ENCODE data around the gene CCND1. TPM values are rescaled to one million over a fixed set of nuclear protein-coding genes. Genes with fewer than 3 reads are reported as not detected.
A peak's percentile ranks its signal among the peaks of the same experiment; 100 is the strongest.

CCND1 gene
- total and polyA plus RNA-seq, 12 donors, result 12.1 to 149 (median 80.7) TPM

- peak overlapping the region in 3 of 5 donors; percentile 30 to 88 (median 58) for H3K27ac ChIP-seq
- TF ChIP-seq CTCF (IDR thresholded peaks at IDR 0.05) (no peak), POLR2A (IDR thresholded peaks at IDR 0.05) (peak in 1 of 2 donors; percentile 31)
- intact Hi-C loops (cut with DNase I), result loop anchor here (5.0 to 10.0 kb wide), 2 partner anchors 172 to 189 kb away; no protein-coding TSS in a partner anchor
- WGBS, 4 donors, result 0 to 7% (median 5%) methylated on average over 19 to 63 of the region's 63 CpGs
- DNase-seq, result peak; percentile 76 to 87 (median 84)
- peak overlapping the region in 3 of 4 donors; percentile 23 to 72 (median 34) for H3K4me3 ChIP-seq
- H3K27me3 ChIP-seq, result peaks cover 2% of the 10 kb centered on the region
- peaks cover 37 to 64% of the 10 kb centered on the region in 2 donors for H3K4me1 ChIP-seq (replicated peaks in 1 of 2)
- no peaks in the 10 kb centered on the region for H3K9me3 ChIP-seq (replicated peaks in 1 of 3)
- no peaks in the 10 kb centered on the region for H3K36me3 ChIP-seq (replicated peaks in 1 of 2)
These were observed 4.3 kb upstream of the CCND1 start for GRCh38 chr11:69636512-69637197.

- Histone ChIP-seq H3K4me3 (peak overlapping the region in 1 of 4 donors; percentile 72), H3K9me3 (replicated peaks in 1 of 3) (no peaks in the 10 kb centered on the region), H3K36me3 (replicated peaks in 1 of 2) (no peaks in the 10 kb centered on the region), H3K4me1 (replicated peaks in 1 of 2) (peaks cover 37 to 64% of the 10 kb centered on the region in 2 donors), H3K27me3 (peaks cover 2% of the 10 kb centered on the region), H3K27ac (peak overlapping the region in 3 of 5 donors; percentile 58 to 88 (median 75))
- intact Hi-C loops (cut with DNase I), result loop anchor here (5.0 to 10.0 kb wide), 2 partner anchors 173 to 190 kb away; no protein-coding TSS in a partner anchor
- TF ChIP-seq POLR2A (IDR thresholded peaks at IDR 0.05) (no peak), CTCF (IDR thresholded peaks at IDR 0.05) (no peak)
- DNase-seq, result no peak
- WGBS, 4 donors, result 13 to 37% (median 21%) methylated on average over 18 to 67 of the region's 67 CpGs
These were observed 3.6 kb upstream of the CCND1 start for GRCh38 chr11:69637198-69637940.

- Histone ChIP-seq H3K9me3 (replicated peaks in 1 of 3) (no peaks in the 10 kb centered on the region), H3K4me3 (peak overlapping the region in 2 of 4 donors; percentile 2 to 72), H3K36me3 (replicated peaks in 1 of 2) (no peaks in the 10 kb centered on the region), H3K27ac (peak overlapping the region; percentile 30 to 88 (median 75)), H3K4me1 (replicated peaks in 1 of 2) (peaks cover 37 to 69% of the 10 kb centered on the region in 2 donors), H3K27me3 (peaks cover 2% of the 10 kb centered on the region)
- TF ChIP-seq CTCF (IDR thresholded peaks at IDR 0.05) (no peak), POLR2A (IDR thresholded peaks at IDR 0.05) (peak in 1 of 2 donors; percentile 4)
- WGBS, 4 donors, result 1 to 4% (median 2%) methylated on average over 18 to 78 of the region's 78 CpGs
- intact Hi-C loops (cut with DNase I), result loop anchor here (5.0 to 10.0 kb wide), 2 partner anchors 173 to 191 kb away; no protein-coding TSS in a partner anchor
- DNase-seq, result peak; percentile 41 to 69 (median 61)
These were observed 2.8 kb upstream of the CCND1 start for GRCh38 chr11:69637941-69638871.
